Astrocyte of the hippocampus (primary cell): Measurements from ENCODE around the gene NOP10.
"Not testable (repeated sequence)": the region's sequence is repeated elsewhere in the genome, so short reads cannot be mapped to it uniquely, and the experiment has no call there.

Experiments
- DNase-seq: peaks from one replicate; pipeline ENCODE4 v3.0.0; 2011; ENCODE audit warnings: low read depth, low spot score

NOP10 gene

DNA sequence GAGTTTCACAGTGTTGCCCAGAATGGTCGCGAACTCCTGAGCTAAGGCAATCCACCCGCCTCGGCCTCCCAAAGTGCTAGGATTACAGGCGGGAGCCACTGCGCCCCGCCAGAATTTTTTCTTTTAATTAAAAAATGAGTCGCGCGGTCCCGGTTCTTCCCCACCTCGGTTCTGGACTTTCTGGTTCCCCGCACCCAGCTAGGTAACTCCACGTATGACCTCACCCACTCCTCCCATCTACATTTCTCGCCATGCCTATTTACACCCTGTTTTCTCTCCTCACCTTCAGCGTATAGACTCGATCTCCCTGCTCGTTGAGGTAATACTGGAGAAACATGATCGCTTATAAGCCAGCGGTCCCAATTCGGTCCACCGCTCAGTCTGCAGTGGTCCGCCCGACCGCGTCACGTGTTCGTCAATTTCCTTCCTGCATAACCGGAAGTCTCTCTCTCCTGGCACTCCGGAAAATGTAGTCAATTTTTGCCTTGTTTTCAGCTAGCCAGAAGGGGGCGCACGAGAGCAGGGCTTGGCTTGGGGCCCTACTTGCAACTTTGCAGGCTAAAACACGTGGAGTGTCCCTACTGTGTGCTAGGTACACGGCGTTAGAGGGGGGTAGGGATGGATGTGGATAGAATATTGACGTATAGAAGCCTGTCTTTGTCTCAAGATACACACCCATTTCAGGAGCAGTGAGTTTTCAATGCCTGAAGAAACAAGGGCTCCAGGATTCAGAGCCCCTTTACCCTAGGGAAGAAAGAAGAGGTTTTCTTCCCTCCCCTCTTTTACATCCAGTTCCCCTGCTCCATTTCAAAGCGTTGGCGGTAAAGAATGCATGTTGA lies at the start of gene NOP10, which contains the start of gene NUTM1:
Gene NOP10 (minus strand): TSS at position 400 of the 839 bp plus-strand sequence. CDS start 63 bp downstream, at position 337.
Gene NUTM1 (plus strand): TSS at position 579 of the 839 bp plus-strand sequence. CDS start 382 bp downstream, outside the sequence.
- peak; percentile 95 for DNase-seq

DNA sequence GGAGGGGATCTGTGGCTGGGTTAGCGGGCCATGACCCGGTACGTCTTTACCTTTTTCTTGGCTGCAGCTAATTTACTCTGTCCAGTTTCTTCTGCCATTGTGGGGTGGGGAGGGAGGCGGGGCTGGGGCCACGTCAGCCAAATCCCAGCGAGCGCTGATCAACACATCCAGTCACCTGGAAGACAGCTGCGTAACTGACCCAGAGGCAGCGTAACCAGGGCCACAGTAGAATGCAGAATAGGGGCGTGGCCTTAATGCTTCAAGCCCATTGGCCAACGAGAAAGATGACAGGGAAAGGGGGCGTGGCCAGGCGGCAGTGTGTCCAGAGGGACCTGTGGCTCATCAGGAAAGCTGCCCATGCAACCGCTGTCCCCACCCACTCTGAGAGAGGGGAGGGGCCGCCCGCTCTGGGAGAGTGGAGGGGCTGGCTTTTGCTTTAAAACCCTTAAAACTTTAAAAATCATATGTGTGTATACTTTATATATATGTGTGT lies 46.7 kb upstream of the NOP10 start:
- not testable (repeated sequence) for DNase-seq

- DNase-seq = not testable (repeated sequence)
Measured at GRCh38 chr15:34381829-34382521, 39.0 kb upstream of the NOP10 start.

- DNase-seq = not testable (repeated sequence)
Measured at GRCh38 chr15:34380491-34380890, 37.6 kb upstream of the NOP10 start.

GRCh38 chr15:34376856-34377255 lies 33.9 kb upstream of the NOP10 start:
- DNase-seq = no peak

DNA sequence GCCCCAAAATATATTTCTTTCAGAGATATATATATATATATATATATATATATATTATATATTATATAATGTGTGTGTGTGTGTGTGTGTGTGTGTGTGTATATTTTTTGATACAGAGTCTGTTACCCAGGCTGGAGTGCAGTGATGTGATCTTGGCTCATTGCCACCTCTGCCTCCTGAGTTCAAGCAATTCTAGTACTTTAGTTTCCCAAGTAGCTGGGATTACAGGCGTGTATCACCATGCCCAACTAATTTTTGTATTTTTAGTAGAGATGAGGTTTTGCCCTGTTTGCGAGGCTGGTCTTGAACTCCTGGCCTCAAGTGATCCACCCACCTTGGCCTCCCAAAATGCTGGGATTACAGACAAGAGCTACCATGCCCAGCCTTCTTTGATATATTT lies 32.6 kb upstream of the NOP10 start:
- DNase-seq = not testable (repeated sequence)

DNA sequence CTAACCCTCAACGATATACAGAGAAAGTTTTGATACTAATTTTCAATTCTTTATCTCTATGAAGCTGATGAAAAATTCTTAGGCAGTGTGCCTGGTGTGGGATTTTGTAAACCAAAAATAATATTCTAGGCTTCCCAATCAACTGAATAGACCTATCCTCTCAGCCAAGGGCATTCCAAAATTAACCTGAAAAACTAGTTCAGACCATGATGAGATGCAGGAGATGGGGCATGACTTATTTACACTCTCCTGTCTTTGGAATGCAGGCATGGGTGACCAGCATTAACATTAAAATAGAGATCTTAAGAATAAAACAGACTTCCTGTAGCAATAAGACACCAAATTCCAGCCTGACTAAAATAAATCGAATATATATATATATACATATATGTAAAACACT lies 31.9 kb upstream of the NOP10 start:
- DNase-seq = no peak

DNA sequence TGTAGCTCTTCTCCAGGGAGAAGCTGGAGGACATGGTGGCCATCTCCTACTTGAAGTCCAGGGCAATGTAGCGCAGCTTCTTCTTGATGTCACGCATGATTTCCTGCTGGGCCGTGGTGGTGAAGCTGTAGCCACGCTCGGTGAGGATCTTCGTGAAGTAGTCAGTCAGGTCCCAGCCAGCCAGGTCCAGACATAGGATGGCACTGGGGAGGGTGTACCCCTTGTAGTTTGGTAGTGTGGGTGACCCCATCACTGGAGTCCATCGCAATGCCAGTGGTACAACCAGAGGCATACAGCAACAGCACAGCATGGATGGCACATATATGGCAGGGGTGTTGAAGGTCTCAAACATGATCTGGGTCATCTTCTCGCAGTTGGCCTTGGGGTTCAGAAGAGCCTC lies 31.0 kb upstream of the NOP10 start:
- no peak for DNase-seq

DNA sequence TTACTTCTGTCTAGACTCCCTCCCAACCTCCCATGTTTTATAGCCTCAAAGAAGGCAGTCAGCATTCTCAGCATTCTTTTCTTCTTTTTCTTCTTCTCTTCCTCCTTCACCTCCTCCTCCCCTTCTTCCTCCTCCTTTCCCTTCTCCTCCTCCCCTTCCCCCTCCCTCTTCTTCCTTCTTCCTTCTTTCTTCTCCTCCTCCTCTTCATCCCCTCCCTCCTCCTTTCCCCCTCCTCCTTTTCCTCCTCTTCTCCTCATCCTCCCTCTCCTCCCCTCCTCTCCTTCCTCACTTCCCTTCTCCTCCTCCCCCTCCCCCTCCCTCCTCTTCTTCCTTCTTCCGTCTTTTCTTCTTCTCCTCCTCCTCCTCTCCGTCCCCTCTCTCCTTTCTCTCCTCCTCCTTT lies 27.7 kb upstream of the NOP10 start:
- DNase-seq = no peak

- DNase-seq = no peak
Measured at GRCh38 chr15:34370129-34370528, 27.2 kb upstream of the NOP10 start.

DNA sequence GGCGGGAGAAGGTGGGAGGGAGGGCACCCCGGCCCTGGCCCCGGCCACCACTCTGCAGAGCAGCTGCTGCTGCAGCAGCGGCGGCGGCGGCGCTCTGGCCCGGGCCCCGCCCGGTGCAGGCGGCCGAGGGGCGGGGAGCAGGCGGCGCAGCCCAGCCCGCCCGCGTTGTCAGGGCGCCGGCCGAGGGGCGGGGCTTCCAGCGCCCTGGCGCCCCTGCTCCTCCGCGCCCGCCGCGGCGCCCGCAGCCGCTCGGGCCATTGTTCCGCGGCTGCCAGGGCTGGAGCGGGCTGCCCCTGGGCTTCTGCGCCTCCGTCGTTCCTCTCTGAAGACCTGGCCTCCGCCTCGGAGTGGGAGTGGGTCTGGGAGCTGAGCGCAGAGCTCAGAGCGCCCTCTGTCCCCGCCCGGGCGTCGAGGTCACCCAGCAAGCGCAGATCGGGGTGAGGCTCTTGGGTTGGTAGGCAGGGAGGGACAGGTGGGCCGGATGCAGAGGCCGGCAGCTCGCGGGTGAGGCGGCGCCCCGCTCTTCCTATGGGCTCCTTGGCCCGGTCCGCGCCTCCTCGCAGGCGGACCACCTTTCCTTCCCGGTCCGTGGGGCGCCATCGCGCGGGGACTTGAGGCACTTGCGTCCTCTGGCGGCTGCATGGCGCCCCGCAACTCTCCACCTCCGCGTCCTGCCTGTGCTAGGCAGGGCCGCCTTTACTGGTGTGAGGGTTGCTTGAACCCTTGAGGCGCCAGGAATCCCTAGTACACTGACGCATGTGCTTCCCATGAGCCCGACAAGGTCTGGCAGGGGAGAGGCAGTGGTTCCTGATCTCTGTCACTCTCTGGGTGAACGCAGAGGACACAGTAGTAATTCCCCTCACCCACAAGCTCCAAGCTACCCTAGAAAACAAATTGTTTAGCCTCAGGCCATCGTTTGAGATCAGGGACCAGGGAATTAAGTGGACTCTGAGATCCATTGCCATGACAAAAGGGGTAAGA lies 24.5 kb upstream of the NOP10 start, which contains the start of gene LPCAT4:
Gene LPCAT4 (minus strand): TSS at position 96 of the 981 bp plus-strand sequence. CDS start 96 bp downstream, outside the sequence.
- peak; percentile 94 for DNase-seq

DNA sequence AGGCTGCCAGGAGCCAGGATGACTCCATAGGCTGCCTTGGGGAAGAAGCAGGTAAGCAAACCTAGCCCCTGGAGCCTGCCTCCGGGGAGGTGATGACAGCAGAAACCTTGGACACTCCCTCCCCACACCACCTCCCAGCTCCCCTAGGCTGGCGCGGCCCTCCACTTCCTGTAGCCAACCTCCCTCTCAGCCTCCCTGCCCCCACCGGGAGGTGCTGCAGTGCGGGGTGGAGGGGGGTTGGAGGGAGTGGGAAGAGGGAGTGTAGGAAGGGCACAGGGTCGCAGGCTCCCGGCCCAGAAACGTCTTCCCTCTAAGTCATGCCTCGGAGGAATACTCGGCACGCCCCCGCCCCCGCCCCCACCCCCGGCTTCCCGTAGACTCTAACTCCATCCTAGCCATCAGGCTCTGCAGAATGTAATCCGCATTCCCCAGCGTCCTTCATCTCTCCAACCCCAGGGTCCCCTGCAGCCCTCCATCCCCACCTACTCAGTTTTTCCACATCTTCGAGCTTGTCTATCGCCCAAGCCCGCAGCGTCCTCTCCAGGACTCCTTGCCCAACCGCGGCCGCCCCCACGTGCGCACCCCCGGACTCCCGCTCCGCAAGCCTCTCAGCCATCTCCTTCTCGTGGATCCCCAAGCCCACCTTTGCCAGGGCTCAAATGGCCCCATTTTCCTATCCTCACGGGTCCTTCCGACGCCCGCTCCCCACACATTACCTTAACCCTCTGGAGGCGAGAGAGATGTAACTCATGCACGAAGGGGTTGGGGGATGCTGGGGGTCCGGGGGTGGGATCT lies 23.5 kb upstream of the NOP10 start:
- DNase-seq = peak; percentile 61

- no peak for DNase-seq
Measured at GRCh38 chr15:34365836-34366235, 22.9 kb upstream of the NOP10 start.

DNA sequence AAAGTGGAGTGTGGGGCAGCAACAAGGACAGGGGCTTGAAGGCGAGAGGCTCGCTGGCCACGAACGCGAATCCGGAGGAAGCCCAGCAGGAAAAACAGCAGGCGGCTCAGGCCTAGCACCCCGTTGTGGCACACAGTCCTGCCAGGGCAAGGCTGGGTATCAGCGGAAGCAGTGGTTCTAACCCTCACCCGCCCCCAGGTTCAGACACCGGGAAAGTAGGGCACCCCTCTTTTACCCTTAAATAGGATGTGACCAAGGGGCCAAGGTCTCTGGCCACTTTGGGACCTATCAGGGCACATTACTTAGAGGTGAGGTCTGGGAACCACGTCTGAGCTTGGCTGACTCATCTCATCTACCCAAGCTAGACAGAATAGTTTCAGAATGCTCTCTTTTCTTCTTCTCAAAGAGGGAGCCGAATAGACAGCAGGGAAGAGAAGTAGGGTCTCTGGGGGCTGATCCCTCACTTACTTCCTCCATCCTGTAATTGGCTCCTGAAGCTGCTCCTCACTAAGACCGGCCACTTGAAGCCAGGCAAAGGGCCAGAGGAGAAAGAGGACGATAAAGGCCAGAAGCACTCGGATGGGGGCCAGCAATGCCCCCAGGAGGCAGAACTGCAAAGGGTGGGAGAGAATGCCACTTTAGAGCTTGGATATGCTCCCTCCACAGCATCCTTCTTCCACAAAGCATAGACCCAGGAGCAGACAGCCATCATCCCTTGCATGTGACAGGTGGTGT lies 22.3 kb upstream of the NOP10 start:
- peak; percentile 21 for DNase-seq

GRCh38 chr15:34364041-34364440 lies 21.1 kb upstream of the NOP10 start:
- DNase-seq = no peak

DNA sequence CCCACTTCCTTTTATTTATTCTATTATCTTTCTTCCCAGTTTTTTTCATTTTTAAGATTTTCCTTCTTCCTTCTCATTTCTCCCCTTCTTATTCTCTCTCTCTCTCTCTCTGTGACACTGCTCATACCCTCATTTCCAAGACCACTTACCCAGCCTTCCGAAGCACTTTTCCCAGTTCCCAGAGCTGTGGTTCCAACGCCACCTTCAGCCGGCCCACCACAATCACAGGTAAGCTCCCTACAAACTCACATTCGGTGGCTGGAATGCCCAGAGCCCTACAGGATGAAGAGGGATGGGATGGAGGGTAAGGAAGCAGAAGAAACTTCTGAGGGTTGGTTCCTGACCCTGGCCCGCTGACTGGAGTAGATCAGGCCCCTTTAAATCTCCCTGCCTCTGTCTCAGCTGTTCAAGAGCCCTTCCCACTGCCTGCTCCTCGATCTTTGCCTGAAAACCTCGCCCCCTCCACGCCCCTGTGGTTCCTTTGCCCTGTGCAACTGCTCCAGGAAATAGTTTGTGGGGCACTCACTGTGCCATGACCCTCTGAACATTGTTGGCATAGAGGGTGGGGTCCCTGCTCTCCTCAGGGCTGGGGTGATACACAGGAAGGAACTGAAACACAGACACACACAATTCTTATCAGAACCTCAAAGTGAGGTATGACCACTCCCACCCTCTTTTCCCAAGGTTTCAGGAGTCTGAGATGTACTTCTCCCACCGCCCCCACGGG lies 19.3 kb upstream of the NOP10 start:
- no peak for DNase-seq

- no peak for DNase-seq
Measured at GRCh38 chr15:34361278-34361677, 18.3 kb upstream of the NOP10 start.

DNA sequence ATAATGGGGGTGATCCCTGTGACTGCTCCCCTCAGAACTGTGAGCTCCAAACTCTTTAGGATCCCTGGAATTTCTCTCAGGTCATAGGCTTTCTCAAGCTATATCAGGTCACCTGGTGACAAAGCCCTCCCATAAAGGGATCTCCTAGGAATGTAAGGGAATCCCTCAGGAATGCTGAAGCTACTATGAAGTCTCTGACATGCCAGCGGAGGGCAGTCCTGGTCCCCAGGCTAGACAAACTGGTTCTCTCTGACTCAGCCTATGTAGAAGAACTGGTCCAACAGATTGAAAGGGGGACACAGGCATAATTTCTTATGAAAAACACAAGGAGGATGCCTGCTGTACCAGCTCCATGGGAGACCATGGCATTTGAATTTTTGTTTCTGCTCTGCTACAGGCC lies 17.4 kb upstream of the NOP10 start:
- peak; percentile 22 for DNase-seq

- no peak for DNase-seq
Measured at GRCh38 chr15:34359416-34359815, 16.5 kb upstream of the NOP10 start.
